Stimulated activated CD4-positive, alpha-beta T cell treated with anti-CD3 and anti-CD28 coated beads, Interleukin-1b, Interleukin-23, amount 100 ng/mL, for 4 hours (primary cell): Measurements from ENCODE around the gene CLDN22.
"Not testable (repeated sequence)": the region's sequence is repeated elsewhere in the genome, so short reads cannot be mapped to it uniquely, and the experiment has no call there.

Experiments
- DNase-seq, 2 donors: peaks; one replicate each; pipeline ENCODE4 v3.0.0-alpha.2; 2020; ENCODE audit warnings: low read depth in 2 of 2

The CLDN22 gene

DNA sequence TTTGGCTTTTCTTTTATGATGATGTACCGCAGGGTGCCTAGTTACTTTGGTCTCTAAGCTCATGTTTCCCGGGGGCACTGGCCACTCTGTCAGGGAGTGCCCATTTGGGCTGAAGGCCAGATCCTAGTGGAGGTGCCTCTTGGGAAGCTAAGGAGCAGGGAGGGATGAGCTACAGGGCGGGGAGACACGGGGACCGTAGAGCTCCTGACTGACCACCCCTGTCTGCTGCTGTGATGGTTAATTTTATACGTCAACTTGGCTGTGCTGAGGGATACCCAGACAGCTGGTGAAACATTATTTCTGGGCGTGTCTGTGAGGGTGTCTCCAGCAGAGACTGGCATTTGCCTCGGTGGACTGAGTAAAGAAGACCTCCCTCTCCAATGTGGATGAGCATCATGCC is 27.1 kb upstream of the CLDN22 start:
- no peak for DNase-seq

DNA sequence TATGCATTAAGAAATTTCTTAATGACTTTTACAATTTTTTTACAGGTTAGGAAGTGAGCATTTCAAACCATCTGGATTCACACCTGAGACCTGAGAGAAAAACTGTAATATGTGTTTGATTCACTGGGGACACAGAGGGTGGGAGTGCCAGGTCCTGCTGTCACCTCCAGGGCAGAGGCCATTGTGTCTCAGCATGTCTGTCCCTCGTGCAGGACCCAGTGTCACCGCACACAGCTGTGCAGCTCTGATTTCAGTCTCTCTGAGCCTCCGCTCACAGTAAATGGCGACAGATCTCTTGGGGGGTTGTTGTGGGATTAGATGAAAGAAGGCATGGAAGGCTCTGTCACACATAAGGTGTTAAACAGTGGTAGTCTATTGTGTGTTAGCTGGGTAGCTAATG is 25.2 kb upstream of the CLDN22 start:
- no peak for DNase-seq

DNA sequence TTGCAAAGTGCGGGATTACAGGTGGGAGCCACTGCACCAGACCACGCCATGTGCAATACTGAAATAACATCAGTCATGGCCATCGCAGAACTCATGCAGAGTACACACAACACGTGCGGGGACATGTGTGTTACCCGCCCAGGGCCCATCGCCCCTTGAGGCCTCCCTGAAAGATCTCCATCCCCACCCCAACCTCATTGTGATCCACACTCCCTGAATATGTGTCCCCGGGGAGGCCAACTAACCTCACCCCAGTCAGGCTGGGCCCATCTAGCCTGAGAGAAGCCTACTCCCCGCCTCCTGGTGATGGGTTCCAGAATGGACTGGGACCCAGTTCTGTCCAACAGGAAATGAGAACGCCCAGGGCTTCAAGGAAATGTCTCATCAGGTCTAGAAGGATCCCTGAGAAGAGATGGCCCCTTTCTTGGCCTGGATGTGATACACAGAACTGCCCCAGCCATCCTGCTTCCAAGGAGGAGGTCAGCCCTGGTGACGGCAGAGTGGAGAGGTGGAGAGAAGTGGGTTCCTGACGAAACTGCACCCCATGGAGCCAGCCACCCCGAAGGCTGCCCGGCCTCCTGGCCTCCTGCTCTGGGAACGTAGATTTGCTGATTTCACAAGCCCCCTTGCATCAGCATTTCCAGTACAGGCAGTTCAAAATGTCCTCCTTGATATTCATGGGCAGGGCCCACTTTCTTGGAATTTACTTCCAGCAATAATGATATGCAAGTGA is 24.6 kb upstream of the CLDN22 start:
- DNase-seq: no peak

DNA sequence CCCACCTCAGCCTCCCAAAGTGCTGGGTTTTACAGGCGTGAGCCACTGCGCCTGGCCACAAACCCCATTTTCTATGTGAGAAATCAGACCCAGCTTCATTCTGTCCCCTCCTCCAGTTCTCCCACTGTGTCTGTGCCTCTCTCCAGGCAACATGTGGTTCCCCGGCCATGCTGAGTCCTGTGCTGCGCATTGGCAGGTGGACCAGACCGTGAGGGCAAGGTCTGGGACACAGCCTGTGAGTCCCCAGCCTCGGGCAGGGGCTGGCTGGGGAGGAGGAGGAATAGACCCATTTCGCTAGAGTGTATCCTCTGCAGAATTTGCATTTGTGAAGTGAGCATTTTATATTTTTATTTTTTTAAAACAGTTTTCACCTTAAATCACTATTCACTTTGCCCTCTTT is 23.7 kb upstream of the CLDN22 start:
- DNase-seq: no peak

DNA sequence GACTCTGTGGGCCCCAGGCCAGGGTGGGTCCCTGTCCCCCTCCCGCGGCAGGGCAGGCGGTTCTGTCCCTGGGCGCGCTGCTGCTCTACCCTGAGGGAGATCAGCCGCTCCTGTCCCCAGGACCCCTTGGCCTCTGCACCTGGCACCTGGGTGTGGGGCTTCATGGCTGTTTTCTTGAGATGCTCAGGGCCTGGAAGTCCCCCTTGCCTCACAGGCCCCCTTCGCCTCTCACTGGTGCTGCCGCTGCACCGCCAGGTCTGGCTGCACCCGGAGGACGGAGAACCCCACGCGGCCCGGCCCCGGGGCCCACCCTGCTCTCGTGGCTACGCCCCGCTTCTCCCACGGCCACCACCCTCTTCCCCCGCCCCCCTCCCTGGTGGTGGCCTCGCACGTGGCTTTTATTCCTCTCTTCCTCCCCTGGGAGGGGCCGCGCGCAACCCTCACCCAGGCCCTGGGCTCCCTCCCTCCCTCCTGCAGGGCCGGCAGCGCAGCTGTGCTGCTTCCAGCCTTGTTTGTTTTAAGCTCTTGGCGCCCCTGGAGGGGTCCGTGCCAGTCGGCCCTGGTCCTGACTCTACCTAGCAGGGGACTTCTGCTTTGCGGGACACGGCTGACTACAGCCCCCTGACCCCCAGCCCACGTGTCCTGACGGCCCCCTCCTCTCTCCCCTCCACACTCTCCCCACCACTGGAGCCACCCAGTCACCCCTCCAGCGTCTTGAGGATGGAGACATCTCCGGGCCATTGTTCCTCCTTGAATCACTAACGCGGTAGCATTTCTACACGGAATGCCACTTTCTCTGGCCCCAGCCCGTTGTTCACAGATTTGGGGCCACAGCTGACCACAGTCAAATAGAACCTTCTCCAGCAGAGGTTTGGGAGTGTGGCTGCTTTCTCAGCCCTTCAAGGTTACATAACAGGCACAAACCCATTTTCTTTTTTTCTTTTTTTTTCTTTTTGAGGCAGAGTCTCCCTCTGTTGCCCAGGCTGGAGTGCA is 22.8 kb upstream of the CLDN22 start:
- DNase-seq: no peak

DNA sequence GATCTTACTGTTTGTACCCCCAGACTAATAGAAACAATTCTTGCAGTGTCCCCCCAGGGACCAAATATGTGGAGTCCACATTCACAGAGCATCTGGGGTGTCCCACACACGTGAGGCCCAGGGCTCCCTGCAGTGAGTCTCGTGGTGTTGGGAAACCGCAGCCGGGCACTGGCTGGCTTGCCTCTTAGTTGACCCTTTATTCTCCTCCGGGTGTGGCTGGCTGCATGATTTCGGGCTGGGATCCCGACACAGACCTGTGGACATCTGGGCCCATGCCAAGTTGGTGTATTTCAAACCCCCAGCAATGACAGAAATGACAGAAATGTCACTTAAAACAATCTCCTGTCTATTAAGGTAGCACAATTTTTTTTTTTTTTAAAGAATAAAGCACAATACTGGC is 17.8 kb upstream of the CLDN22 start:
- DNase-seq: no peak

DNA sequence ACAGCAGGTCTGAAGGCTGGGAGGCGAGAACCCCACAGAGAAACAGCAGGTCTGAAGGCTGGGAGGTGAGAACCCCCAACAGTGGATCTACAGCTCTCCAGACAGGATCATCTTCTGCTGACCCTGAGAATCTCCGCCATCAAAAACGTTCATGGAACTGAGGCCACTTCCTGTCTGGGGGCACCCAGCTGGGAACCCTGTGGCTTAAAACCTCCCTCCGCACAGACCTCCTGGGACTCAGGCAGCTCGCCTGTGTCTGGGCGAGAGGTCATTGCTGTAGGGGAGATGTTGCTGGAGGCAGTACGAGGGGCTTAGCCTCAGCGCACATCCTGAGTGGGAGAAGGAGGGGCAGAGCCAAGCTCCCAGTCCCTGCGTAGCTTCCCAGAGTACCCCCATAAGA is 17.3 kb upstream of the CLDN22 start:
- no peak for DNase-seq

DNA sequence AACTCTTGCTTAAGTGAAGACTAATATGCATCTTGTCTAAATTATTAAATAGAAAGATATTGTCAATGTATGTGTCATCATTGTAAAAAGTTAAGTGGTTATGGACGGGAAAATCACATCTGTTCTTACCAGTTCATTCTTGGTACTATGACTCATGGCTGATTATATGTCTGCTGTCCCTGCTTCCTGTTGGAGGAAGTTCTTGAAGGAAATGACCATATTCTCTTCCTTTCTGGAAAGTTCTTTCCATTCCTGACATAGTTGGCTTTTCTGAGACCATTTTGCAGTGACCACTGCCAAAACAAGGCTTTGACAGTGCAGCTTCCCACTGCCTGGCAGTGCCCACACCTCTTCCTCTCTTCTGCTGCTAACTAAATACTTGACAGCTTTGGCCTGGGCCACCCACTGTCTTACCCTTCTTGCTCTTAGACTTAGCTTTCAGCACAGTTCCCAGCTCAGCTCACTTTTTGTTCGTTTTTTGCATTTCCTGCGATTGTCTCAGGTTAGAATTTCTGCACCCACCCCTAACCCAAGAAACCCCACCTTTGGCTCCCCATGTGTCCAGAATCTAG is 15.4 kb upstream of the CLDN22 start:
- DNase-seq: no peak

DNA sequence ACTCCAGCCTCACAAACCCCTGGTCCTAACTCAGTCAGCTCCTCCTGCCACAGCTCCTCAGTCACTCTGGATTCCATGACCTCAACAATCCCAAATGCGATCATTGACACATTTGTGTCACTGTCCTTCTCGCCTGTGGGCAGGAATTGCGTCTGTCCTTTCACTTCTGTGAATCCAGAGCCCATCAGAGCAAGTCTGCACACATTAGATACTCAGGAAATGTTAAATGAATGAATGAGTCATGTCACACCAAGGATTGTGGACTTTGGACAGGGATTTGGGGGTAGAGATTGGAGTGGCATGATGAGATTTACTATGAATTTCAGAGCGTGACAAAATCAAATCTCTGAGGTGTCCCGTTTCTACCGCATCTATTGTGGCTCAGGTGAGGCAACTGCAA is 13.9 kb upstream of the CLDN22 start:
- DNase-seq: no peak

DNA sequence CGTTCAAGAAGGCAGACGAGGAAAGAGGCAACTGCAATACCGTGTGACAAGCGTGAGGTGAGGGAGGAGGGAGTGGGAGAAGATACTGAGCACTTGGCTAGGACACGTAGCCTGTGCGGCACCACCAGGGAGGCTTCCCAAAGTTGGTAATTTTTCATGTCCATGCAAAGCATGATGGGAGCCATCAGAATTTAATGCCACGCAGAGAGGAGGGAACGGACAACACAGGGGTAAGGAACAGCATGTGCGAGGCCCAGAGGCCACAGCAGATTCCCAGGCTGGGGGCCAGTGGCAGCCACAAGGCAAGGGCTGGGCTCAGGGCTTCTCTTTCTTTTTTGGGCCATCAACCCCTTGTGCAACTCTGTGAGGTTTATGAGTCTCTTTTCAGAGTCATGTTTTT is 13.1 kb upstream of the CLDN22 start:
- no peak for DNase-seq

DNA sequence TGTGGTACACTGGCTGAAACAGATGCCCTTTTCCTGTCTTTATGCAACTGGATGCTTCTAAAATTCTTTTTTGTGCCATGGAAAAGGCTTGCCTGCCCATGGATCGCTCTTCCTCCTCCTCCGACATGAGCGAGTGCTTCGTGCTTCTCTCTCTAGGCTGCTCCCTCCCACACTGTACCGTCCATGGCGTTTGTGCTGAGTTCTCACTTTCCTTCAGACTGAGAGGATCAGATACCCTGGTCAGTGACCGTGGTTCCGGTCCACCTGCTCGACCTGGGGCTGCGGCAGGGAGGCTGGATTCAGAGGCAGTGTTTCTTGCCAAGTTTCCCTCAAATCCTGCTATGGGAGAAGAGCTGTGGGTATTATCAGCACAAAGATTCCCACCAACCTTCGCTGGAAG is 12.4 kb upstream of the CLDN22 start:
- DNase-seq: no peak

DNA sequence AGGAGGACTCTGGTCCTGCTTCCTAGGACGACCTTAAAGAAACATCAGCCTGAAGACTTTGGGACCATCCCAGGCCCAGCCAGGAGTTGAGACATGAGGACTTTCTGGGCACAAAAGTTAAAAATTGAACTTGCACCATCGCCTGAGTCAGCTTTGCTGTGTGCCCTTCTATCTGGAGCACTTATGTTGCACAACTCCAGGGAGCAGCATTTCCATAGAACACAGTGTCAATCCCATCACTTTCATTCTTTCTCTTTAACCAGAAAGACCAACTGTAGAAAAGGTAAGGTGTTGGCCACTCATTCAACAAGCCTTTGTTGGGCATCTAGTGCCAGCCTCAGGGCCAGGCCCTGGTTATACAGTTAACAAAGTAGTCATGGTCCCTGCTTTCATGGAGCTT is 10.8 kb upstream of the CLDN22 start:
- DNase-seq: no peak

DNA sequence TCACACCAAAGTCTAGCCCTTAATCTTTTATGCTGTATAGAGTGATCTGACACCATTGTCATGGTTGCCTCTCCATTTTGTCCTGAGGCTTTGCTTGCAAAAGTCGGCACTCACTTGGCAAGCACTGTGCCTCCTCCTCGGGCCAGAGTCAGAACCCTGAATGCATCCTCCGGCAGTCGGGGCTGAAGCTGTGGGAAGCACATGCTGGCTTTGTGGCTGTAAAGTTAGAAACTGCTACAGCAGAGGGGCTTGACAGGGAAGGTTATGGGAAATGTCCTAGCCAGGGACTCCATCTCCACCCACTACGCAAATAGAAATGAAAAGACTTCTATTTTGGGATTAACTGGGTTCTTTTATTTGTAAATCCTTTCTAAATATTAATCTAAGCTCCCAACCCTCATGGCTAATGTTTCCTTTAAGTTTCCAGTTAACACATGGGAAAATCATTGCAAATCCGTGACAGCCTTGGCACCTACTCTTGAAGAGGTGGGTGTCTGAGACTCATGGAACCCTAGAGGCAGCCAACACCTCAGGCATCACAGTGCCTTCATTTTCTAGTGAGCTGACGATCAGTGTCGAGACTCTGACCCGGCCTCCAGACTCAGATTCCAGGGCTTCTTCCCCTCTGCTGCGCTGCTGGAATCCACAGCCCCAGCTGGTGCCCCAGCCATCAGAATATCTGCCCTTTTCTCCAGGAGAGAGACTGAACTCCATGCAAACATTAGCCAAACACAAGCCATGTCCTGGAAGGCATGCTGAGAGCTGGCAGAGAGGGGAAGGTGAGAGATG is 10.1 kb upstream of the CLDN22 start:
- DNase-seq: no peak

DNA sequence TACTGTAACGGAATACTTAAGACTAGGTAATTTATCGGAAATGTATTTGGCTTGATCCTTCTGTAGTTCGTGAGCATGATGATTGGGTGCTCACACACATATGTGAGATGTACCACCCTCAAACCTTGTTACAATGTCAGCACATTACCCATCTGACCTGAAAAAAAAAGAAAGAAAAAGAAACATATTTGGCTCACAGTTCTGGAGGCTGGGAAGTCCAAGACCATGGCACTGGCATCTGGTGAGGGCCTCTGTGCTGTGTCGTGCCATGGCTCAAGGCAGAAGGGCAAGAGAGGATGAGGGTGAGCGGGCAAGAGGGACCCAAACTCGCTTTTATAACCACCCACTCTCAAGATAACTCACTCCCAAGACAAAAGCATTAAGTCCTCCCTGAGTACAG is 9.2 kb upstream of the CLDN22 start:
- no peak for DNase-seq

DNA sequence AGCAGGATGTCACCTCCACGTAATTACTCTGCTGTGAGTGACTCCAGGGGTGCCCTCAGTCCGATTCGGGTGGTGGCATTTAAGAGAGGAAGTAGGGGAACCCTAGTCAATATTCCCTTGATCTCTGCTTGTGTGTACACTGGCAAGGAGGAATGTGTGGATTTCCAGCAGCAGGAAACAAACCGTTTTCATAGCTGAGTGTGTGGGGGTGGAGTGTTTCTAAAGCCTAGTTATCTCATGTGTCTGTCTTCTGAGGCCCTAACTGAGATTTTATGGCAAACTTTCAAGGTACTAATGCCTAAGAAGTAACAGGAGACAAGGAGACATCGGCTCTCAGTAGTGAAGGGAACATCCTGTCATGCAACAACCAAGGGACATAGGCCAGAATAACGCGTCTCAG is 8.8 kb upstream of the CLDN22 start:
- DNase-seq: no peak

DNA sequence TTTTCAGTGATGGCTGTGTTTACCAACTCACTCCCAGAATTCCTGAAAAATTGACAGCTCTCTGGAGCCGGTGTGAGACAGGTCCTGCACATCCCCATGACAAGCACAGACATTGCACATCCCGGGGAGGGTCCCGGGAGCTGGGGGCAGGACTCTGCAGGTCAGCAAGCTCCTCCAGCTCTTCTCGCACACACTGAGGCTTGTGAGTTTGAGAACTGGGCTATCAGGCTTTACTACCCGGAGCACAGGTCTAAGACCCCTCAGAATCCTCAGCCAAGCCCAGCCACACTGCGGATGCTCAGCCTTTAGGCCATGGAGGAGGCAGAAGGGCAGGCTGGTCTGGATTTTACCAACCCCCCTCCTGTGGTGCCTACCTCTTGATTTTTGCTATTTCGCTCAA is 7.8 kb upstream of the CLDN22 start:
- DNase-seq: no peak

DNA sequence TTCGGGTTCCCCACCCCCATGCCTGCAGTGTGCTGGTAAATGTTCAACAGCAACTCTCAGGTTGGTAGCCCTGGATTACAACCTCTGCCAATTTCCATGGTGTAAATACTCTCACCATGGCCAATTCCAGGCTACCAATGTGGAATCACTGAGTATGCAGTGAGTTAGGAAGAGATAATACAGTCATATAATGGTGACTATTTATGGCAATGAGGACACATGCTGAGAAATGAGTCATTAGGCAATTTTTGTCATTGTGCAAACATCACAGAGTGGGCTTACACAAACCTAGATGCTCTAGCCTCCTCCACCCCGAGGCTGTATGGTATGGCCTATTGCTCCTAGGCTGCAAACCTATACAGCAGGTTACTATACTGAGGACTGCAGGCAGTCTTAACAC is 6.8 kb upstream of the CLDN22 start:
- no peak for DNase-seq

DNA sequence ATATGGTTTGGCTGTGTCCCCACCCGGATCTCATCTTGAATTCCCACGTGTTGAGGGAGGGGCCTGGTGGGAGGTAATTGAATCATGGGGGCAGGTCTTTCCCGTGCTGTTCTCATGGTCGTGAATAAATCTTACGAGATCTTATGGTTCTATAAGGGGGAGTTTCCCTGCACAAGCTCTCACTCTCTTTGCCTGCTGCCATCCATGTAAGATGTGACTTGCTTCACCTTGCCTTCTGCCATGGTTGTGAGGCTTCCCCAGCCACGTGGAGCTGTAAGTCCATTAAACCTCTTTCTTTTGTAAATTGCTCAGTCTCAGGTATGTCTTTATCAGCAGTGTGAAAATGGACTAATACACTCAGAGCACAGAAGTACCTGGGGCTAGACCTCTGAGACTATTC is 6.3 kb upstream of the CLDN22 start:
- DNase-seq: not testable (repeated sequence)

DNA sequence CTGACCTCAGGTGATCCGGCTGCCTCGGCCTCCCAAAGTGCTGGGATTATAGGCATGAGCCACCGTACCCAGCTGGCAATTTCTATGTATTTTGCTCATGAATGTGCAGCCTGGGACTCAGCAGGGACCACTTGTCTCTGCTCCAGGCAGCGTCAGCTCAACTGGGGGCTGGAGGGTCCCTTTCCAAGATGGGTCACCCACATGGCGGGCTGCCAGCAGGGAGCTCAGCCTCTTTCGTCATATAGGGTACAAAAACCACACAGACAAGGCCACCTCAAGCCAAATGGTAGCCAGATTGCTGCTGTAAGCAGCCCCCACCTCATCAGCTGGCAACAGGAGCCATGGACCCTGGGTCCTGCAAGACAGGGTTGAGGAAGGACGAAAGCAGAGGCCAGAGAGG is 4.5 kb upstream of the CLDN22 start:
- no peak for DNase-seq

DNA sequence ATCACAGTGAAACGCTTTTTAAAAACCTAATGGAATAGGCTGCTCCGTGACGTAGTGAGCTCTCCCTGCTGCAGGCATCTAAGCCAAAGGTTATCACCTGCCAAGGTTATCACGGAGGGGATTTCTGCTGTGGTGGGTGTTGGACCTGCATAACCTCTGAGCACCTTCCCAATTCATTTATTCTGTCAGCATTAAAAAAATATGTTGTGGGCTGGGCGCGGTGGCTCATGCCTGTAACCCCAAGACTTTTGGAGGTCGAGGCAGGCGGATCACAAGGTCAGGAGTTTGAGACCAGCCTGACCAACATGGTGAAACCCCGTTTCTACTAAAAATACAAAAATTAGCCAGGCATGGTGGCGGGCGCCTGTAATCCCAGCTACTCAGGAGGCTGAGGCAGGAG is 4.0 kb upstream of the CLDN22 start:
- not testable (repeated sequence) for DNase-seq

DNA sequence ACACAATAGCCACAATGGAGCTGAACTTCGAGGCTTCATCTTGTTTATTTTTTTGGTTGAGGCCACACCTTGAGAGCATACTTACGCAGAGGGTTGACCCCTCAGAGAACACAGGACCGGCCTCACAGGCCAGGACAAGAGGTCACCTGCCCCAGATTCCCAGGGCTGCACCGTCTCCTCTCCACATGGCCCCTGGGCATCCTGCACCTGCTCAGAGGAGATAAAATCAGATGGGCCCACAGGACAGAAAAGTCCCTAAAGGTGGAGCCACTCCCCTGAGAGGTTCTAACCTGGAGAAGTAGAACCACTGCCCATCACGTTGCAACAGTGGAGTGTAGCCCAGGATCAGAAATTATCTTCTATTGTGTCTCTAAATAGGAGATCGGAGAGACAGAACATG is 3.2 kb upstream of the CLDN22 start:
- DNase-seq: no peak

DNA sequence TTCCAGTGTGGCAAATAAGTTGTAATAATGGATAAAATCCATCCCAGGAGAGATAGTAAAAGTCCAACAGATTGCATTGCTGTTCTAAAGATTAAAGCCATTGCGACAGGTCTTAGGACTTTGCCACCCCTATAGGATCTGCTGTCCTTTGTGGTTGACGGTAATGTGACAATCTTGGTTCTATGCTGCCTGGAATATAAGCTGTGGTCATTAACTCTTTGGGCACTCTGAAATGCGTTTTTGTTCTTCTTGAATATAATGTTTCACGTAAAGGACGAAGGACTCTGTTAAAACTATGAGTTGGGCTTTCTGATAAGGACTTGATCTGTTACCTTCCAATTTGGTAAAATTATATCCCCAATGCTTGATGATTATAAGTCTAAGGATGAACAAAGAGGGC is 2.2 kb upstream of the CLDN22 start, which contains the start of gene CLDN24:
TSS of gene CLDN24 (minus strand) at position 101 of the 400 bp plus-strand sequence. CDS start at position 101, 0 bp downstream.
- no peak for DNase-seq
